GM19467 (cell line): Measurements from ENCODE around the gene BMPR1A.
"Not testable (repeated sequence)": the region's sequence is repeated elsewhere in the genome, so short reads cannot be mapped to it uniquely, and the experiment has no call there.

ENCODE experiments used
- ATAC-seq: cut with Tn5 transposase; IDR thresholded peaks from one replicate; pipeline ENCODE4 v1.9.1; 2021; ENCODE audit warnings: mild to moderate bottlenecking, moderate library complexity; ENCODE audit not compliant: unreplicated experiment

The BMPR1A gene

GRCh38 chr10:86728056-86728455 lies 28.4 kb upstream of the BMPR1A start:
- no peak for ATAC-seq

- no peak for ATAC-seq
Measured at GRCh38 chr10:86729677-86730076, 26.7 kb upstream of the BMPR1A start.

DNA sequence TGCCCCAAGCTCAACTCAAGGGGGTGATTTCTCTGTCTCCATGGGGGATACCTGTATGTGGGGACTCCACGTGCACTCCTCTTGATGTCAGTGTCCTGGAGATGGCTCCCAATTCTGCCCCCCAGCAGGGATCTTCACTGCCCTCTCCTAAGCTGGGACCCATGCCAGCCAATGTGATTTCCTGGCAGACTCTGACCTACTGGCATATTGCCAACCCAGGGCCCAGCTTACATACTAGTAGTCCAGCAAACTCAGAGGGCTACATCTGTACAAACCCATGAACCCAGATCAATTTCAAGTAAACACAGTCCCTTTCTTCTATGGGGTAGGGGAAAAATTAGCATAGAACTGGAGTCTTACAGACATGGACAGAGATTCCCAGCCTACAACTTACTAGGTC lies 26.2 kb upstream of the BMPR1A start:
- ATAC-seq = no peak

- no peak for ATAC-seq
Measured at GRCh38 chr10:86732771-86733170, 23.6 kb upstream of the BMPR1A start.

GRCh38 chr10:86733260-86733671 lies 23.2 kb upstream of the BMPR1A start:
- ATAC-seq = no peak

DNA sequence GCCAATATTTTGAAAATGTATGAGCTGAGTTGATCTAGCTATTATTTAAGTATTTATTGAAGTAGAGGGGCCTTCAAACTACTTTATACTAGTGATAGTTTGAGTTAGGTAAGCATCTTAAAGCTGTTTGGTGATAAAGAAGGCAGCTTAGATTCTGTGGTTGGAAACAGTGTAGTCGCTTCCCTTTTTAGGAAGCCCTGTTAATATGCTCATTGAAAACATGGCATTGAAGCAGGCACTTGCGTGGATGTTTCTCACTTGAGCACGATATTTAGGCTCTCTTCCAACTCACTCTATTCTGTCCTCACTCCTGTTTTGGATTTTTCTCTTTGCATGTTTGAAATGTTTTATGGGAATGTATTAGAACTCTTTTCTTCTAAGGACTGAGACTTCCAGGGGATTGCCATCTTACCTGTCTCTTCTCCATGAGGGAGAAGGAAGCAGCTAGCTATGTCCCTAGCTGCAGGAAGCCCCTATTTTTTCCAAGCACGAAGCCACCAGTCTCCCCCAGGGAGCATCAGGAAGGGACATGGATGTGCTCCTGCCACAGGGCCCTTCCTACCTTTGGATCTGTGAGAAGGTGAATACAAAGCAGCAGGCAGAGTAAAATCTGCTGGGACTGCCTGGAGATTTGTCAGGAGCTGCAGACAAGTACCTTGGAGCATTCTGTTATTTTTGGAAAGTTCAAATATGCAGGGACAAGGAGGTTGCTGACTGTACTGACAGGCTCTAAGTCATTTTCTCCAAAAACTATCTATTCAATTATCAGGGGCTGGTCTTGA lies 22.0 kb upstream of the BMPR1A start:
- ATAC-seq = no peak

- not testable (repeated sequence) for ATAC-seq
Measured at GRCh38 chr10:86735278-86735677, 21.1 kb upstream of the BMPR1A start.

GRCh38 chr10:86742230-86742629 lies 14.2 kb upstream of the BMPR1A start:
- no peak for ATAC-seq

DNA sequence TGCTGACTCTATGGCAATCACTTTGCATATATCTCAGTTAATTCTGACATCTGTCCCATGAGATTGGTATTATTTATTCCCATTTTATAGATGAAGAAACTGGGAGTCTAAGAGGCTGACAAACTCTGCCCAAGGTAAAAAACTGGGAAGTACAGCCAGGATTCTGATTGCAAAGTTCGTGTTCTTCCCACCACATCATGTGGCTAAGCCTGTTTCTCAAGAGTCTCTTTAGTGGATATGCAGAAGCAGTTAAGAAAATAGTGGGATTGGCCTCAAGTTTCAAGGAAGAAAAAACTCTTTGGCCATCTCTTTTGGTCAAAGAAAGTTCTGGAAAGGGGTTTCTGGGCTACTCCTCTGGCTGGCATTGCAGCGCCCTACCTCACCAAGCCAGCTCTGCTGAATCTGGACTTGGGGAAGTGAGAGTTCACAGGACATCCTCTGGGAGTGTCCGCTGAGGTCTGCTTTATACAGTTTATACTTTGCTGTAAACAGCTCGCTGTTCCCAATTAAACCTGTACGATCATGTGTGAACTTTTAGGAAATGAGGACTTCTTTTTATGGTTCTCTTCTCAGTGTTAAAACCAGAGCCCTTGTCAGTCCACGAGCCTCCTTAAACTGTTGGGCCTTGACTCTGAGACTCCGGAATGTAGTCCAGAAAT lies 12.2 kb upstream of the BMPR1A start:
- ATAC-seq = no peak

- no peak for ATAC-seq
Measured at GRCh38 chr10:86747796-86748581, 8.4 kb upstream of the BMPR1A start.

- ATAC-seq = no peak
Measured at GRCh38 chr10:86749854-86750253, 6.6 kb upstream of the BMPR1A start.

DNA sequence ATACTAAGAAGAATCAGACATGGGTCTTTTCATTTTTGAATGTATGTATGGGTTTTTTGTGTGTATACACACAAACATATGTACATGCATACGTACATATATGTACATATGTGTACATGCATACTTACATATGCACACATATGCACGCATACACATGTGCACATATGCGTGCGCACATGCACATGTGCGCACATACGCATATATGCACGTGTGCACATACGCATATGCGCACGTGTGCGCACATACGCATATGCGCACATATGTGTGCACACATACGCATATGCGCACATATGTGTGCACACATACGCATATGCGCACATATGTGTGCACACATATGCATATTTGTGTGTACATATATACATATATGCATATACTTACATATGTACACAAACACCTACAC lies 4.9 kb upstream of the BMPR1A start:
- no peak for ATAC-seq

GRCh38 chr10:86752311-86752710 lies 4.1 kb upstream of the BMPR1A start:
- ATAC-seq = no peak

GRCh38 chr10:86753051-86753450 lies 3.4 kb upstream of the BMPR1A start:
- ATAC-seq = no peak

DNA sequence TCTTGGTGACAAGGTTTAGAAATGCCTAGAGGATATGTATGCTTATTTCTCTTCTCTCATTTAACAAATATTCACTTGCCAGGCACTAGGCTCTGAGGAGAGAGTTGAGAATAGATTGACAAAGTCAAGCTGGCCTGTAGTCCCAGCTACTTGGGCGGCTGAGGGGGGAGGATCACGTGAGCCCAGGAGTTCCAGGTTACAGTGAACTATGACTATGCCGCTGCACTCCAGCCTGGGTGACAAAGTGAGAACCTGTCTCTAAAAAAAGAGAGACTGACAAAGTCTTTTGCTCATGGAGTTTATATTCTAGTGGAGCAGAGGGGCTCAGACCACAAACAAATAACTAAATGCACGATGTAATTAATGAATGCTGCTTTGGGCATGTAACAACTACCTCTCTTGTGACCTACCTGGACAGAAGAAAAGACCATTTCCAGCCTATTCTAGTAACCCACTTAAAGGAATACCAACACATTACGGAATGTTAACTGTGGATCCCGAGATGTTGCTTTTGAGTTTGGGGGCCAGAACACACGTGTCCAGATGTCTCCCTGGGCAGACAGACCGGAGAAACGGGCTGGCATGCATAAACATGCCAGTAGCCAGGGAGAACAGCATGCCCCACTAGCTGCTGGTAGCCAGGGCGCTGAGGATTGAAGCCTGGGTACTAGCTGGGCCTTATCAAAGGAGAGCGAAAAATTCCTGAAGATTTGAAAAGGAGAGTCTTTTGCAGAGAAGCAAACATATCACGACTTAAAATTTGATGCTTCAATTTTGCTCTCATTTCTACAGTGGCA lies 2.6 kb upstream of the BMPR1A start:
- ATAC-seq = no peak

DNA sequence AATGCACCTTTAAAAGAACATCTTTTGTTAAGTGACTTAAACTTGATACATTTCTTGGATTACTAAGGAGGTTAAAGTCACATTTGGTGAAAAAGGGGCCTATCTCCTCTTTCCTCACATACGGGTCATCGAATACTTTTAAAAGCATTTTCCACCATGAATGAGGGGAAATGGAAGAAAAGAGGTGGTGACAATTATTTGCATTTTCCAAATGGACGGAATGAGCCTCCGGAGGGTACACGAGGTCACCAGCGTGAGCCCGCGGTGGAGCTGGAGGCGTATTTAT lies 1.0 kb upstream of the BMPR1A start:
- no peak for ATAC-seq

GRCh38 chr10:86755740-86756510 lies 494 bp upstream of the BMPR1A start:
- ATAC-seq = peak; percentile 76

GRCh38 chr10:86757113-86757972 lies 924 bp downstream of the BMPR1A start:
- ATAC-seq = no peak
